CD14-positive monocyte (primary cell): ENCODE measurements around the gene MCM10. TPM values are rescaled to one million over a fixed set of nuclear protein-coding genes. Genes with fewer than 3 reads are reported as not detected.

Experiments used
- DNase-seq, 3 donors: peaks; one replicate each; pipeline ENCODE4 v3.0.0-alpha.2; 2011 to 2022
- H2AFZ ChIP-seq: 2 replicates; pipeline ENCODE4 v1.6.0; 2012; ENCODE audit warnings: mild to moderate bottlenecking, low read depth, low read length, inconsistent platforms; ENCODE audit not compliant: insufficient read depth, poor library complexity, severe bottlenecking
- H3K27ac ChIP-seq, 2 donors: 1 replicate in 1 of 2; 2 replicates in 1 of 2; pipeline ENCODE4 v1.5.1; 2012 to 2013; ENCODE audit warnings: low read length in 2 of 2, control low read depth in 1 of 2, inconsistent platforms in 1 of 2, low read depth in 1 of 2, mild to moderate bottlenecking in 1 of 2
- H3K27me3 ChIP-seq, 2 donors: one replicate each; pipeline versions ENCODE4 v1.6.0 to v1.6.1; 2011 to 2013; ENCODE audit warnings: low read length in 2 of 2; ENCODE audit not compliant: control insufficient read depth in 2 of 2, insufficient read depth in 2 of 2
- H3K36me3 ChIP-seq, 2 donors: replicated peaks in 1 of 2; 1 replicate in 1 of 2; 2 replicates in 1 of 2; pipeline versions ENCODE4 v1.5.1 to v1.6.1; 2012 to 2013; ENCODE audit warnings: low read length in 2 of 2, control low read depth in 1 of 2, inconsistent platforms in 1 of 2, mild to moderate bottlenecking in 1 of 2; ENCODE audit not compliant: insufficient read depth in 2 of 2, control insufficient read depth in 1 of 2
- H3K4me1 ChIP-seq, 2 donors: 1 replicate in 1 of 2; 2 replicates in 1 of 2; pipeline versions ENCODE4 v1.5.1 to v1.6.1; 2012 to 2013; ENCODE audit warnings: low read length in 2 of 2, control low read depth in 1 of 2, inconsistent platforms in 1 of 2, mild to moderate bottlenecking in 1 of 2, moderate library complexity in 1 of 2; ENCODE audit not compliant: insufficient read depth in 2 of 2, control insufficient read depth in 1 of 2
- H3K4me2 ChIP-seq: replicated peaks from 2 replicates; pipeline ENCODE3; 2012; ENCODE audit warnings: low read length, moderate library complexity, mild to moderate bottlenecking; ENCODE audit not compliant: poor library complexity, severe bottlenecking; ENCODE audit errors: extremely low read depth
- H3K4me3 ChIP-seq, 3 experiments: fragments of 200-600 bp in 1 of 3; sonication (generic) in 1 of 3; replicated peaks in 1 of 3; 1 replicate in 2 of 3; 2 replicates in 1 of 3; pipeline ENCODE4 v1.5.1; 2011 to 2013; ENCODE audit warnings: low read length in 3 of 3, mild to moderate bottlenecking in 3 of 3, control low read depth in 2 of 3, low read depth in 2 of 3, inconsistent platforms in 1 of 3, moderate library complexity in 1 of 3
- H3K79me2 ChIP-seq: 2 replicates; pipeline ENCODE4 v1.6.0; 2012; ENCODE audit warnings: mild to moderate bottlenecking, control low read depth, inconsistent platforms, low read length, moderate library complexity; ENCODE audit not compliant: insufficient read depth
- H3K9ac ChIP-seq: 2 replicates; pipeline ENCODE4 v1.6.0; 2017; ENCODE audit warnings: low read length, mild to moderate bottlenecking; ENCODE audit not compliant: insufficient read depth, poor library complexity, severe bottlenecking
- H3K9me3 ChIP-seq, 2 donors: replicated peaks in 1 of 2; 1 replicate in 1 of 2; 2 replicates in 1 of 2; pipeline versions ENCODE4 v1.5.1 to v1.6.1; 2012 to 2013; ENCODE audit warnings: low read length in 2 of 2, control low read depth in 1 of 2; ENCODE audit not compliant: control insufficient read depth in 1 of 2, insufficient read depth in 1 of 2
- H4K20me1 ChIP-seq: 2 replicates; pipeline ENCODE4 v1.6.0; 2012; ENCODE audit warnings: mild to moderate bottlenecking, low read length, control low read depth, moderate library complexity; ENCODE audit not compliant: insufficient read depth
- H3K27ac Mint-ChIP-seq, 7 donors: one replicate each; pipeline ENCODE4 v1.8.0; 2020; ENCODE audit warnings: mild to moderate bottlenecking in 7 of 7, mixed read lengths in 7 of 7, moderate library complexity in 6 of 7, inconsistent platforms in 2 of 7
- H3K27me3 Mint-ChIP-seq, 3 donors: one replicate each; pipeline ENCODE4 v1.8.0; 2021 to 2022; ENCODE audit warnings: low read depth in 3 of 3, mild to moderate bottlenecking in 3 of 3, mixed read lengths in 3 of 3, moderate library complexity in 3 of 3, inconsistent platforms in 1 of 3
- H3K36me3 Mint-ChIP-seq, 2 donors: one replicate each; pipeline ENCODE4 v1.8.0; 2020; ENCODE audit warnings: mixed read lengths in 2 of 2, inconsistent platforms in 1 of 2, mild to moderate bottlenecking in 1 of 2
- H3K4me1 Mint-ChIP-seq: one replicate; pipeline ENCODE4 v1.8.0; 2020; ENCODE audit warnings: mild to moderate bottlenecking, mixed read lengths
- H3K4me3 Mint-ChIP-seq, 2 donors: one replicate each; pipeline ENCODE4 v1.8.0; 2020; ENCODE audit warnings: mild to moderate bottlenecking in 2 of 2, mixed read lengths in 2 of 2, moderate library complexity in 1 of 2
- H3K9me3 Mint-ChIP-seq, 7 donors: one replicate each; pipeline ENCODE4 v1.8.0; 2020 to 2022; ENCODE audit warnings: mixed read lengths in 7 of 7, mild to moderate bottlenecking in 6 of 7, moderate library complexity in 6 of 7, inconsistent platforms in 2 of 7
- WGBS: methylation state at CpG from one replicate; pipeline ENCODE4 v1.1.5; 2013; ENCODE audit warnings: missing lambda C conversion rate; ENCODE audit not compliant: insufficient coverage; 5-methylcytosine and 5-hydroxymethylcytosine counted together
- intact Hi-C, 2 donors: fragments of 100-400 bp; cut with micrococcal nuclease; formaldehyde crosslinking; loops; one replicate each; pipeline versions ENCODE4 v1.15.0 to v1.15.1; 2023
- polyA plus RNA-seq, 3 donors: library from polyadenylated mRNA; depleted of rRNA in 1 of 3; unstranded in 2 of 3; stranded (reverse) in 1 of 3; fragments of 300-500 nt in 2 of 3; fragments of >200 nt in 1 of 3; fragmentation: Illumina TruSeq in 2 of 3; gene quantifications; 1 replicate in 2 of 3; 2 replicates in 1 of 3; pipeline ENCODE4 v1.2.3, GENCODE V29; 2012 to 2021
- TF ChIP-seq, protein P1 (sequence below): fragments of 200-600 bp; IDR thresholded peaks from one replicate; pipeline ENCODE4 v1.8.0; 2022; ENCODE audit warnings: antibody characterized with exemption, mild to moderate bottlenecking

Gene MCM10
- polyA plus RNA-seq, 3 donors, result not detected

DNA sequence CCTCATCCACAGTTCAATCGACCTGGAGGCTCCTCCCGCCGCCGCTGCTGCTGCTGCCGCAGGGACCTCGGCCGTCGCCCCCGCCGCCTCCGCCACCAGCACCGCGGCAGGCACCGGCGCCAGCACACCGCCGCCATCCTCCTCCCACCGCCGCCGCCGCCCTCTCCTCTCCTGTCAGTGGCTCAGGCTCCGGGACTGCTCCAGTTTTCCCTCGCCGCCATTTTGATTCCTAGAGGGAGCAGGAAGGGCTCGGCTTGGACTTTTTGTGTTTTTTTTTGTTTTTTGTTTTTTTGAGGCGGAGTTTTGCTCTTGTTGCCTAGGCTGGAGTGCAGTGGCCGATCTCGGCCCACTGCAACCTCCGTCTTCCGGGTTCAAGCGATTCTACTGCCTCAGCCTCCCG is 3.0 kb upstream of the MCM10 start:
- 61% methylated on average over 27 of the region's 32 CpGs for WGBS
- Histone ChIP-seq H3K9ac (peak overlapping the region; percentile 24), H4K20me1 (no peaks in the 10 kb centered on the region), H3K36me3 (no peaks in the 10 kb centered on the region), H3K4me2 (peak overlapping the region; percentile 59), H3K4me3 (peak overlapping the region; percentile 32 to 64 (median 42)), H3K27ac (no peak overlapping the region), H2AFZ (peak overlapping the region; percentile 79), H3K27me3 (no peaks in the 10 kb centered on the region), H3K79me2 (peaks cover 12% of the 10 kb centered on the region), H3K9me3 (no peaks in the 10 kb centered on the region), H3K4me1 (peaks cover 14 to 21% of the 10 kb centered on the region in 2 donors)
- peaks cover 2 to 8% (median 7%) of the 10 kb centered on the region in 3 donors for H3K27me3 Mint-ChIP-seq
- intact Hi-C loops, result no loop called here
- H3K27ac Mint-ChIP-seq, result peak overlapping the region in 3 of 7 donors; percentile 33 to 78 (median 69)
- H3K4me1 Mint-ChIP-seq, result peaks cover 19% of the 10 kb centered on the region
- TF ChIP-seq, protein P1, sequence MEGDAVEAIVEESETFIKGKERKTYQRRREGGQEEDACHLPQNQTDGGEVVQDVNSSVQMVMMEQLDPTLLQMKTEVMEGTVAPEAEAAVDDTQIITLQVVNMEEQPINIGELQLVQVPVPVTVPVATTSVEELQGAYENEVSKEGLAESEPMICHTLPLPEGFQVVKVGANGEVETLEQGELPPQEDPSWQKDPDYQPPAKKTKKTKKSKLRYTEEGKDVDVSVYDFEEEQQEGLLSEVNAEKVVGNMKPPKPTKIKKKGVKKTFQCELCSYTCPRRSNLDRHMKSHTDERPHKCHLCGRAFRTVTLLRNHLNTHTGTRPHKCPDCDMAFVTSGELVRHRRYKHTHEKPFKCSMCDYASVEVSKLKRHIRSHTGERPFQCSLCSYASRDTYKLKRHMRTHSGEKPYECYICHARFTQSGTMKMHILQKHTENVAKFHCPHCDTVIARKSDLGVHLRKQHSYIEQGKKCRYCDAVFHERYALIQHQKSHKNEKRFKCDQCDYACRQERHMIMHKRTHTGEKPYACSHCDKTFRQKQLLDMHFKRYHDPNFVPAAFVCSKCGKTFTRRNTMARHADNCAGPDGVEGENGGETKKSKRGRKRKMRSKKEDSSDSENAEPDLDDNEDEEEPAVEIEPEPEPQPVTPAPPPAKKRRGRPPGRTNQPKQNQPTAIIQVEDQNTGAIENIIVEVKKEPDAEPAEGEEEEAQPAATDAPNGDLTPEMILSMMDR, result no peak
- H3K9me3 Mint-ChIP-seq, result peaks cover 0 to 3% (median 2%) of the 10 kb centered on the region in 7 donors
- DNase-seq, result peak in 2 of 3 donors; percentile 2 to 5
- peaks cover 0 to 3% of the 10 kb centered on the region in 2 donors for H3K36me3 Mint-ChIP-seq
- peak overlapping the region; percentile 80 to 84 for H3K4me3 Mint-ChIP-seq

DNA sequence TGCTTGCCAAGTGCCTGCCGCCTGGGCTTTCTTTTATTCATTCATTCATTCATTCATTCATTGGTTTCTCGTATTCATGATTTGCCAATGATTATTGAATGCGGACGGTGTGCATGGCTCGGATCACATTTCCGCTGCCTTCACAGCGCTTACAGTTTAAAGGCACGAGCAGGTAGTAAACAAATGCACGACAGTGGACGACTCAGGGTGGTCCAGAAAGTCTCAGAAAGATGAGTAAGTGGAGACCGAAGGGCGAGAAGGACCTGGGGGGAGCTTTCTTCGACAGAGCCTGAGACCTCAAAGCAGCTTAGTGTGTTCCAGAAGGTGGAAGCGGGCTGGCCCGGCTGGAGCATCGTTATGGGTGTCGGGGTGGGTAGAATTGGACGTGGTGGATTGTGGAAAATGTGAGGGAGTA is 506 bp downstream of the MCM10 start:
- peak overlapping the region; percentile 71 for H2AFZ ChIP-seq
- no peak overlapping the region for H3K27ac ChIP-seq
- H3K9ac ChIP-seq, result no peak overlapping the region
- peak overlapping the region; percentile 87 for H3K4me2 ChIP-seq
- peaks cover 0 to 5% of the 10 kb centered on the region in 2 donors for H3K36me3 ChIP-seq
- peaks cover 12% of the 10 kb centered on the region for H3K79me2 ChIP-seq
- H3K4me3 ChIP-seq, result peak overlapping the region; percentile 14 to 71 (median 23)
- H3K9me3 ChIP-seq, result no peaks in the 10 kb centered on the region
- intact Hi-C loops, result loop anchor here (2.0 to 5.0 kb wide), 2 partner anchors 140 to 141 kb away; partner anchors contain the start of gene PHYH (in 1 of the 2)
- H4K20me1 ChIP-seq, result no peaks in the 10 kb centered on the region
- H3K4me1 Mint-ChIP-seq, result peaks cover 19% of the 10 kb centered on the region
- 6% methylated on average over 18 of the region's 18 CpGs for WGBS
- no peaks in the 10 kb centered on the region for H3K27me3 ChIP-seq
- H3K27me3 Mint-ChIP-seq, result peaks cover 2 to 8% (median 7%) of the 10 kb centered on the region in 3 donors
- peaks cover 14 to 21% of the 10 kb centered on the region in 2 donors for H3K4me1 ChIP-seq
- peak overlapping the region; percentile 76 to 89 for H3K4me3 Mint-ChIP-seq
- peaks cover 0 to 3% (median 2%) of the 10 kb centered on the region in 7 donors for H3K9me3 Mint-ChIP-seq
- no peak for DNase-seq
- H3K36me3 Mint-ChIP-seq, result peaks cover 3 to 10% of the 10 kb centered on the region in 2 donors
- H3K27ac Mint-ChIP-seq, result peak overlapping the region in 3 of 7 donors; percentile 8 to 19 (median 17)
- TF ChIP-seq, protein P1, result no peak
